Measurements from ENCODE around the gene KIT.

DNA sequence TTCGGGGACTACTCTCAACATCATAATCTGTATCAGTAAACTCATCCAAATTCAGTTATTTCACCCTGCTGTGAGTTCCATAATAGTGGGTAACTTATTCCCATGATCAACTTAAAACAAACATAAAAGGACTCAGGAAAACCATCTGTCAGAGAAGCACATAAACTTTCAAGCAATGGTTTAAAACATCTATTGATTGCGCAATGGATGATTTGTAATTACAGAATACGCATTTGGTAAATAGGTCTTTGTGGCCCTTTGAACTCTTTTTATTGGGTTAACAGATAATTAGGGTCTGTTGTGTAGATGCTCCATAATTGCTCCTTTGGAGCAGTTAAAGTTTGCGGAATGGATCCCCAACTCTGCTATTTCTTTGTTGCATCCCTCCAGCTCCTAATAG lies 115.3 kb downstream of the KIT start:
- TF ChIP-seq, protein P1, sequence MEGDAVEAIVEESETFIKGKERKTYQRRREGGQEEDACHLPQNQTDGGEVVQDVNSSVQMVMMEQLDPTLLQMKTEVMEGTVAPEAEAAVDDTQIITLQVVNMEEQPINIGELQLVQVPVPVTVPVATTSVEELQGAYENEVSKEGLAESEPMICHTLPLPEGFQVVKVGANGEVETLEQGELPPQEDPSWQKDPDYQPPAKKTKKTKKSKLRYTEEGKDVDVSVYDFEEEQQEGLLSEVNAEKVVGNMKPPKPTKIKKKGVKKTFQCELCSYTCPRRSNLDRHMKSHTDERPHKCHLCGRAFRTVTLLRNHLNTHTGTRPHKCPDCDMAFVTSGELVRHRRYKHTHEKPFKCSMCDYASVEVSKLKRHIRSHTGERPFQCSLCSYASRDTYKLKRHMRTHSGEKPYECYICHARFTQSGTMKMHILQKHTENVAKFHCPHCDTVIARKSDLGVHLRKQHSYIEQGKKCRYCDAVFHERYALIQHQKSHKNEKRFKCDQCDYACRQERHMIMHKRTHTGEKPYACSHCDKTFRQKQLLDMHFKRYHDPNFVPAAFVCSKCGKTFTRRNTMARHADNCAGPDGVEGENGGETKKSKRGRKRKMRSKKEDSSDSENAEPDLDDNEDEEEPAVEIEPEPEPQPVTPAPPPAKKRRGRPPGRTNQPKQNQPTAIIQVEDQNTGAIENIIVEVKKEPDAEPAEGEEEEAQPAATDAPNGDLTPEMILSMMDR (IDR thresholded peaks at IDR 0.05; ENCODE audit: insufficient read depth, low read length, poor library complexity, severe bottlenecking), result no peak
- TF ChIP-seq EZH2phosphoT487 (conservative IDR thresholded peaks at IDR 0.05; ENCODE audit: low read length), result no peak

Data from SU-DHL-6 (cell line).